Measurements from ENCODE around the gene SLC43A1.
A peak's percentile ranks its signal among the peaks of the same experiment; 100 is the strongest.

The SLC43A1 gene

DNA sequence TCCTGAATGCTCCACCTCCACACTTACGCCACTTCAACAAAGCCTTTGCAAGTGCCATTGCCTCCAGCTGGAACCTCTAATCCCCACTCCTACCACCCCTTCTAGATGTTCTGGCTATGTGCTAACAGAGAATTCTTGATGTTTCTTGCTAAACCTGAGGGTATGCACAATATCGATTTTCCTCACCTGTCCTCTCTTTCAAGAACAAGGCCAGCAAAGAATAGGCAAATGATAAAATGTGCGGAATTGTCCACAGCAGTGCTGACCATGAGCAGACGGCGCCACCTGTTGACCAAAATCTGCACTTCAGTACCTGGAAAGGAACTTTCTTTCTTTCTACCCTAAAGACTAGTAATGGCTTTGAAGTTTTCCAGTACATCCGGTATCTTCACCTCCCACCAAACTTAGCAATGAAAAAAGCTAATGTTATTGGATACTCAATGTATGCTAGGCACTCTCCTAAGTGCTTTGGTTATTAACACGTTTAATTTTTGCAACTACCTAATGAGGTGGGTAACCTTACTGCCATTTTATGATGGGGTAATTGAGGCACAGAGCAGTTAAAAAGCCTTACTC lies 11.6 kb upstream of the SLC43A1 start:
- DNase-seq, result peak; percentile 68

DNA sequence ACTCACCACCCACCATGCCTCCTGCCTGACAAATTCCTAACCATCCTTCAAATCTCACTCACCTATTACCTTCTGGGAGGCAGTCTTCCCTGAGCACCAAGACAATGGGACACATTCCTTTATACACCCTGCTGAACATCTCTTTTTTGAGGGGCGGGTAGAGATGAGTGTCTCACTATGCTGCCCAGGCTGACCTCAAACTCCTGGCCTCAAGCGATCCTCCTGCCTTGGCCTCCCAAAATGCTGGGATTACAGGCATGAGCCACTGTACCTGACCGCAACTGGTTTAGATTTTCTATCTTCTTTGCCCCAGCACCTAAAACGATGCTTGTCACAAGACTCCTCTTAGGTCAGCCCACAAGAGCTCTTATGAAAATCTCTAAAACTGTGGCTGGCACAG lies 7.9 kb upstream of the SLC43A1 start:
- no peak for DNase-seq

DNA sequence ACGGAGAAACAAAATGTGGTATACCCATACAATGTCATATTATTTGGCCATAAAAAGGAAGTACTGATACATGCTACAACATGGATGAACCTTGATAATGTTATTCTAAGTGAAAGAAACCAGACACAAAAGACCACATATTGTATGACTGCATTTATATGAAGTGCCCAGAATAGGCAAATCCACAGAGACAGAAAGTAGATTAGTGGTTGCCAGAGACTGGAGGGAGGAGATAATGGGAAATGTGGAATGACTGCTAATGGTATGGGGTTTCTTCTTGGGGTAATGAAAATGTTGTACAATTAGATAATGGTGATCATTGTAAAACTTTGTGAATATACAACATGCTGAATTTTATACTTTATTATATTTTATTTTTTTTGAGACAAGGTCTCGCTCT lies 5.6 kb upstream of the SLC43A1 start:
- DNase-seq, result no peak

DNA sequence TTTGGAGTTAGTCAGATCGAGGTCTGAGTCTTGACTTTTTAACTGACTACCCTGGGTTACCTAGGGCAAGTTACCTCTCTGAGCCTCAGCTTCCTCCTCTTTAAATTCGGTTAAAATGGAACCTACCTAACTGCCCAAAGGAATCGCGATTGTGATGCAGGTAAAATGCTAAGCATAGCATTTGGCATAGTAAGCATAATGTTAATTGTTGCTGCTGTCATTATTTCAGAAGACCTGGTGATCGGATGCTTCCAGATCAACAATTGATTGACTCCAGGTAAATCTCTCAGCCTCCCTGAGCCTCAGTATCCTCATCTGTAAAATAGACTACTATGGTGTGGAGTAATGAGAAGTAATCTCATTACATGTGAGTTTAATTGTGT lies 550 bp upstream of the SLC43A1 start:
- no peak for DNase-seq

DNA sequence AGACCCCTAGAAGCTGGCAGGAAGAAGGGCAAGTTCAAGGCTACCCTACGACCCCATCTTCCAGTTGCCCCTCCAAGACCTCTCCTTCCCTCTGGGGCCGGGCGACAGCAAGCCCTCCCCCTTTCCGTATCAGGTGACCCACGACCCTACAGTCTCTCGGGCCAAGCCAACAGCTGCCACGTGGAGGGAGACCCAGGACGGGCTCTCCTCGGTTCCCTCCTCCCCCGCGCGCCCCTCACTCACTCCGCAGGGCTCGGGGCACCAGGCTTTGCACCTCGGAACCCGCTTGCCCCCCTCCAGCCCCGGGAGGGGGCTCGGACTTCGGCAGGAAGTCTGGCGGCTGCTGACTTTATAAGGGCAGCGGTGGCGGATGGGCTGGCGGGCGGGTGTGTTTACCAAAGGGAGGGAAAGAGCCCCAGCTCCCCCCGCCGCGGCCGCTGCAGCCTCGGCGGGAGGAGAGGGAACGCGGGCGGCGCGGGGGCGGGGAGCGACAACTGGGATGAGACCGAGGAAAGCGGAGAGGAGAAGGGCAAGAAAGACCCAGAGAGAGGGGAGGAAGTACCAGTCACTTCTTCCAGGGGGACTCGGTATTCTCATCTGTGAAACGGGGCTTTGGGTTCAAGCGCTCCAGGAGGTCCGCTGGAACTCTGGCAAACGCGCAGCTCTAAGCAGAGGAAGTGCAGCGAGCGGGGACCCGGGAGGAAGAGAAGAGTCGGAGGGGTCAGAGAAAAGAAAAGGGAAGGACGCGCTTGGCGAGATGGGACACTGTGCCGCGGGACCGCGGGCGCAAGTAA lies 767 bp downstream of the SLC43A1 start:
- DNase-seq, result no peak

DNA sequence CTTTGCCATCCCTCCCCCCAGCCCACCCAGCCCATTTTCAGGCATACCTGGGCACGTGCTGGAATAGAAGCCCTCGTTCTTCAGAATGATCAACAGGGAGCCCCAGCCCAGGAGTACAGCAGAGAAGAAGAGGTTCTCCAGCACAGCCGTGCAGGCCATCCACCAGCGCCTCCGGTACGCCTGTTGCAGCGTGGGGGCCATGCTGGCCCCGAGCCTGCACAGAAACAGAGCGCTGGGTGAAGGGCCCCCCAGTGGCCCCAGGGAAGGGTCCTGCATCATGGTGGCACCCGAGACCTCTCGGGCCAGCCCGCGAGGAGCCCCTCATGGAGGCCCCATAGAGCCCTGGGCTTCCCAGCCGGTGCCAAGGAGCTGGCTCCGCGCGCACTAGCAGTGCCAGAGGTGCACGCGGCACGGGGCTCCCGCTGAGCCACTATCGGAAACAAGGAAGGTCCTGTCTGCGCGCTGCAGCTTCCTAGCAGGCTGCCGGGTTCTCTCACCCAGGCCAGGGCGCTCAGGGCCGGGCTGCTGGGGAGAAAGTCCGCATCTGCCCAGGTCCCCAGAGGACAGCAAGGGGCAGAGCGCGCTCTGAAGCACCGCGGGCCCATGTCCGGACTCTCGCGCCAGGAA lies 1.5 kb downstream of the SLC43A1 start:
- no peak for DNase-seq

DNA sequence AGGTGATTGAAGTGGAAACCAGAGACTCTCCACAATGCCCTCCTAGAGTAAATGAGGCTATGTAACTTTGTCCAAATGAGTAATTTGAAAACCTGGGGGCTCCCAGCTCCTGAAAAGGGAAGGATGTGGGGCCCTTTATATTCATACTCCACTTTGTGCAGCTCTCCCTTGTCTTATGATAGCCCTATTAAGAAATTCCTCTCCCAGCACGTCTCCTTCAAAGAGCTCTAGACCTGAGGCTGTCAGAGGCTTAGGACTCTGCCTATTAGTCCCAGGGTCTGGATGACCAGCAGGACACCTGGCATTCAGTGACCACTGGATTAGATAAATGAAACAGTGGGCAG lies 2.1 kb downstream of the SLC43A1 start:
- no peak for DNase-seq

DNA sequence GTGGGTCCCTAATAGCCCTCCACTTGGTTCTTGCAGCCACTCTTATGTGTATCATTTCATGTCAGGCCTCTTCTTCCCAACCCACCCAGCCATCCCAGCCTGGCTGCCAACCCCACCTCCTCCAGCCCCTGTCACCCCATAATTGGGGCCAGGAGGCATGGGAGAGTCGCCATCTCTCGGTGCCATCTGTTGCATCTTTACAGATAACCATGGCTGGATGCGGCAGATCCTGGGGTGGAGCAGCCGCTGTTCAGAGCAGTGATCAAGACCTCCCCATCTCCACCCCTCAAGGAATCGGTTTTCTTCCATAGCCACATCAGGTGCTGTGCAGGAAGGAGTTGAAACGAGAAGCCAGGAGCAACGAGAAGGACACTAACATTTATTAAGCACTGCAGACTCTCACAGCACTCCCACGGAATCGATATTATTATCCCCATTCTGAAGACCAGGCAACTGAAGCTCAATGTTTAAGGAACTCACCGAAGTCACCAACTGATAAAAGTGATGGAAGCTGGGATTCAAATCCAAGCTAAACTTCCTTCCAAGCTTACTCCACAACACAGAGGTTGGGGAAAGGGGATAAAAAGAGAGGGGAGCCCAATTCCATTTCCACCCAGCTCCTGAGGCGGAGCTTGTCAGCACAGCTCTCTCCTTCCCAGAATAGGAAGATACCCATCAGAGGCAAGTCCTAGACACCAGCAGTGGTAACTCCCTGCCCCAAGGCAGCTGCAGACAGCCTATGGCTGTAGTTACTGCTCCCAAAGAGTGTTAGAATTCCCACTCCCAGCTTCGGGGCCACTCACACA lies 2.7 kb downstream of the SLC43A1 start:
- no peak for DNase-seq

DNA sequence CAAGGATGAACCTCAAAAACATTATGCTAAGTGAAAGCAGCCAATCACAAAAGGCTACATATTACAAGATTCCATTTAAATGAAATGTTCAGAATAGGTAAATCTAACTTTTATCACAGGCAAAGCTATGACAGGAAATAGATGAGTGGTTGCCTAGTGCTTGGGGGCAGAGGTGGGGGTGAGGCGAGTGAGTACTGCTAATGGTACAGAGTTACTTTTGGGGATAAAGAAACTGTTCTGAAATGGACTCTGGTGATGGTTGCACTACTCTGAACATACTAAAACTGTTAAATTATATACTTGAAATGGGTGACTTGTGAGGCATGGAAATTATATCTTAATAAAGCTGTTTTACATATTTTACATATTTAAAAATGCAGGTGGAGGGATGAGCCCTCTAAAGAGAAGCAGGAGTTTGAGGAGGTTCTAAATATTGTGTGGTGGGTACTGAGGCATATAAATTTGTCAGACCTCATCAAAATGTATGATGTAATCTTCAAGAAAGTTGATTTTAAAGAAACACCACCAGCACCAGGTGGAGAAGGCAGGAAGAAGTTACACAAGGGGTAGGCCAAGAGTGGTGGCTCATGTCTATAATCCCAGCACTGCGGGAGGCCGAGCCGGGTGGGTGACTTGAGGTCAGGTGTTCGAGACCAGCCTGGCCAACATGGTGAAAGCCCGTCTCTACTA lies 3.6 kb downstream of the SLC43A1 start:
- no peak for DNase-seq

DNA sequence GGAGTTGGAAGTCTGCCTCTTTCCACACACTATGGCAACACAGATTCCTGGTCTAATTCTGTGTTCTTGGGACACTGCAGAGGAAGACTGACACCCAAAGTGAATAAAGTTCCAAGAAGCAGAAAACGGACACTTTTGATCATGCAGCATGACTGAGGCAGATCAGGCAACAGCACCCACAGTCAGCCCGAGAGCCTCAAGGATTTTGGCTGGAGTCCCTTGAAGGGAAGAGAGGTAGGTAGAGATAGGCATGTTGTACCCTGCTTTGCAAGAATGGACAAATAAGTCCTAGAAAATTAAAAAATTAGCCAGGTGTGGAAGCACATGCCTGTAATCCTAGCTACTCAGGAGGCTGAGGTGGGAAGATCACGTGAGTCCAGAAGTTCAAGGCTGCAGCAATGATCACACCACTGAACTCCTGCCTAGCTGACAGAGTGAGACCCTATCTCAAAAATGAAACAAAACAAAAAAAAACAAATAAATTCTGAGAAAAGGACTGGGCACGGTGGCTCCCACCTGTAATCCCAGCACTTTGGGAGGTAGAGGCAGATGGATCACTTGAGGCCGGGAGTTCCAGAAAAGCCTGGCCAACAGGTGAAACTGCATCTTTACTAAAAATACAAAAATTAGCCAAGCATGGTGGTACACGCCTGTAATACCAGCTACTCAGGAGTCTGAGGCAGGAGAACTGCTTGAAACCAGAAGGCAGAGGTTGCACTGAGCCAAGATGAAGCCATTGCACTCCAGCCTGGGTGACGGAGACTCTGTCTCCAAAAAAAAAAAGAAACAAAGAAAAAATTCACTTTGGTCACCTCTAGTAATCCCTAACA lies 6.9 kb downstream of the SLC43A1 start:
- no peak for DNase-seq

DNA sequence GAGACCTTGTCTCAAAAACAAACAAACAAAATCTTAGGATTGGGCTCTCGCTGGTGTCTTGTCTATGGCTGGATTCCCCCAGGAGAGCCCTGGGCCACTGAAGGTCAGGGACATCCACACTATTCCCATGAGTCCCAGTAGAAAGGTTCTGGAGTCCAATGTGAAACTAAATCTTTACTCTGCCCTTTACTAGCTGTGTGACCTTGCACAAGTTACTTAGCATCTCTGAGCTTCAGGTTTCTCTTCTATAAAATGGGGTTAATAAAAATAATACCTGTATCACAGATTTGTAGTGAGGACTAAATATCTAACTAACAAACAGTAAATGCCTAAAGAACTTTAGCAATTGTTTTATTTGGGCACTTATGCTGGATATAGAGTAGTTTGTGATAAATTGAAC lies 9.0 kb downstream of the SLC43A1 start:
- DNase-seq, result no peak

DNA sequence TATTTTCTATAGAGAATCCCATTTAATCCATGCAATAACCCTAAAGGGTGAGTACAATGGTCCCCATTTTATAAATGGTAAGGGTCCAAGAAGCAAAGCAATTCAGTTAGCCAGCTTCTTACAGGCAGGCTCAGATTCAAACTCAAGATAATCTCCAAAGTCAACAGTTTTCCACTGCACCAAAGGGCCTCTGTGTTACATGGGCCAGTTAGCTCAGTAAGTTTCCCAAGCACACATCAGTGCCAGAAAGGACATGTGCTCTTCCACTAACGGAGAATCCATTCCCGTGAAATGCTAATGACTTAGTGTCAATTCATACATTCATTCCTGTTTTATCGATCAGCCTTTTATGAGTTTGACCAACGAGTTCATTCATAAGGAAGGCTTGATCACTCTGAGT lies 11.0 kb downstream of the SLC43A1 start:
- DNase-seq, result no peak

DNA sequence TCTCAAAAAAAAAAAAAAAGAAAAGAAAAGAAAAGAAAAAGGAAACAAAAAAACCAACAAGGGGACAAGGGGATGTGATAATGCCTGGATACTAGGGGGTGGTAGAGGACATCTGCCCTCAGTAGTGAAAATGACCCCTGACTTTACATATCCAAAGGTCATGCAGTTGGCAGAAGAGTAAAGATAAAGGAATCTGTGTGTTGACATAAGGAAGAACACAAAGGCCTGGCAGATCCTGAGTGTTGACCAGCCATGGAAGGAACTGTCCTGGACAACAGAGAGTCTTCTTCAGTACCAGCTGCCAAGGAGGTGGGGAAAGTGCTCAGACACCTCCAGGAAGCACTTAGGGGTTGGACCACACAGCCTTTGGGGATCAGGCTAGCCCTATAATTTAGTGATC lies 12.6 kb downstream of the SLC43A1 start:
- no peak for DNase-seq

DNA sequence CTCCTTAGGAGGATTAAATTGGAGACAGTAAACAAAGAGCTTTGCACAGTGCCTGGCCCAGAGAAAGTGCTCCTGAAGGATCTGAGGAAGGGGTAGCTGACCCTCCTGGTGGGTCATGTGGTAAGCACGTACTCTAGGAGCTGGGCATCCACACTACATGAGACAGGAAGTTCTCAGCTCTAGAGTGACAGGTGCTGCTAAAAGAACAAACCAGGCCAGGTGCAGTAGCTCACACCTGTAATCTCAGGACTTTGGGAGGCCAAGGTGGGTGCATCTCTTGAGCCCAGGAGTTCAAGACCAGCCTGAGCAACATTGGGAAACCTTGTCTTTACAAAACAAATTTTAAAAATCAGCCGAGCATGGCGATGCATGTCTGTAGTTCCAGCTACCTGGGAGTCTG lies 13.1 kb downstream of the SLC43A1 start:
- no peak for DNase-seq

DNA sequence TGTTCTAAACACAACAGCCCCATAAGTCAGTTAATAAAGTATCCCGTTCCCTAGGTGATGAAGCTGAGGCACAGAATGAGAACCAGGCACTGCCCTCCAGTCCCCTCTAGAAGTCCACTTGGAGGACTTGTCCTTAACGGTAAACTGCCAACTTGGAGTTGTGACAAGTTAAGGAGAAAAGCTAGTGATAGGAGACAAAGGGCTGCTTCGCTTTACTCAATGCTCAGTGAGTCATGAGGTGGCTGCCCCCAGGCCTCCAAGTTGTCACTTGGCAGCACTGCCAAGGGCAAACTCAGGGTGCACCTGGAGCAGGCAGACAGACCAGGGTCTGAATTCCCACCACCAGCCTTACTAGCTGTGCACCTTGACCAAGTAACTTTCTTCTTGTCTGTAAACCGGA lies 13.5 kb downstream of the SLC43A1 start:
- DNase-seq, result no peak

DNA sequence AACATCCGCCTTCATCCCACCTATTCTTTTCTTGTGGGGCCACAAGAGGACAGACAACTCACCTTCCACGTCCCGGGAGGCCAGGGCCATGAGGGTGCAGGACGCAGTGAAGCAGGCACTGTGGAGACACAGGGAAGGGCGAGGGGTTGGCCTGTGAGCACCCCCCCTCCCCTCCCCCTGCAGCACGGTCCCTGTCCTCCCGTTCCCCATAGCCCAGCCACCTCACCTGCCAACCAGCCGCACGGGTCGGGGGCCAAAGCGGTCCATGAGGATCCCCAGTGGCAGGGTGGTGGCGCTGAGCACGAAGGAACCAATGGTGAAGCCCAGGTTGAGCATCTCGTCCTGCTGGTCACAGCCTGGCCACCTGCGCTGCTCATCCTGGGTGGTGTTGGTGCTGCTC lies 14.6 kb downstream of the SLC43A1 start:
- no peak for DNase-seq

DNA sequence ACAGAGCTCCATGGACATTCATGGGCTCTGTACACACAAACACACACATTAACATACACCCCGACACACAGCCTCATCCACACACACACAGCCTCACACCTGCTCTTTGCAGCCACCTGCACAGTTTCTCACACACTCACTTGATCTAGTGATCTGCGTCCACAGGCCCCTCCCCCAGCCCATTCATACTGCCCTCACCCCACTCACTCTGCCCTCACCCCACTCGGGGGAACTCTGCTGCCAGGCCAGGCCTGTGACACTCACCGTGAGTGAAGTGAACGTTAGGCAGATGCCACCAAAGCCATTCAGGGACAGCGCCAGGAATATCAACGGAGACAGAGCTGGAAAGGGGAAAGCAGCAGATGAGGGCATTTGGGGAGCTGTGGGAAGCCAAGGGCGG lies 15.0 kb downstream of the SLC43A1 start:
- no peak for DNase-seq

DNA sequence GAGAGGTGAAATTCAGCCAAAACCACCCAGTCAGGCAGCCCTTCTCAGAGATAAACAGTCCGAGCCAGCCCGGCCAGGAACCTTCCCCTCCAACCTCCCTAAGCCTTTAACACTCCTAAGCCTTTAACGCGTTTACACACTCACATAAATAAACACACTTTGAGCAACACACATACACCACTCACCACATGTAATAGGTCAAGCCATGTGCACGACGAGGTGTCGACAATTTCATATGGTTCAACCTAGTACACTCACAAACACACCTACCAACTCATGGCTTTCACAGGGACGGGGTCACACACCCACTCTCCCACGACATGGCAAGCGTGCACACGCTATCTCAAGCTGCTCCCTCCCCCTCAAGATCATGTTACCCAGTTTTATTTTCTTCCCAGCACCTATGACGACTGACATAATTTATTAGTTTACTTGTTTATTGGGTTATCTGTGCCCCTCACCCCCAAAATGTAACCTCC lies 15.5 kb downstream of the SLC43A1 start:
- DNase-seq, result no peak

DNA sequence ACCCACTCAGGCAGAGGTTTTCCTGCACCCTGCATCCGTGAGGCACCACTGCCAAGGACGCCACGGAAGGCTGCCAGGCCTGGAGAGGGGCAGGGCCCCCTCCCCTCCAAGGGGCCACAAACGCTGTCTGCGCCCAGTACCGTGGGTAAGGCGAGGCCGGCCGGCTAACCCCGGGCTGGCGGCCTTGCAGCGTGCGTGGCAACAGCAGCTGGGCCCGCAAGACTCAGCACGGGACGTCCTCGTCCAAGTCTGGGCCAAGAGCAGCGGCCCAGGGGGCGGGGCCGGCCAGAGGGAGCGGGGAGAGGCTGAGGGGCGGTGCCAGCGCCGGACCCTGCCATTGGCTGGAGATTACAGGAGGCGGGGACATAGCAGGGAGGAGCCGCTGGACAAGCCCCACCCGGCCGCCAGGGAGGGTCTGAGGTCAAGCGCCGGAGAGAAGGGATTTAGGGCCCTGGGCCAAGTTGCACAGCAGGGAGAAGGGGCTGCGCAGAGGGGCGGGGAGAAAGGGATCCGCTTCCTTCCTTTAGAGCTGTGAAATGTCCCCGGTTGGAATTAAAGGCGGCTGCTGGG lies 16.0 kb downstream of the SLC43A1 start:
- peak; percentile 45 for DNase-seq

DNA sequence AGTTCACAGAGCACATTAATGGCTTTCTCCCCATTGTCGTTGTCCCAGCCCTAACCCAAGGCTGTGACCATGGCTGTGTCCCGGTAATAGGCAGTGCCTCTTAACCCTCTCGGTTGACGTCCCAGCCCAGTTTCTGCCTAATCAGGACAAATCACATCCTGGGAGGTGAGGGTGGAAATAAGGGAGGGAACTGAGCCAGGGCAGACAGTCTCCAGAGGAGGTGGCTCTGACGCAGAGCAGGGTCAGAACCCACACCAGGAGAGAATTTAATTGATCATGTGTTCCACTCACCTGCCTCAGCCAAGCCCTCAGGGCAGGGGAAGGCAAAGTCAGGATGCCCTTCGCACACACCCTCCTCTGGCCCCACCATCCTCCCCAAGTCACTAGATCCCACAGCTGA lies 17.0 kb downstream of the SLC43A1 start:
- DNase-seq, result no peak
